Measurements from ENCODE around the gene CA10.

The CA10 gene

GRCh38 chr17:51630101-51630671, 528.3 kb downstream of the CA10 start:
- no peak for DNase-seq

- DNase-seq = no peak
Measured at GRCh38 chr17:51629232-51629631, 529.3 kb downstream of the CA10 start.

- DNase-seq = no peak
Measured at GRCh38 chr17:51627779-51628178, 530.7 kb downstream of the CA10 start.

GRCh38 chr17:51618476-51618875, 540.0 kb downstream of the CA10 start:
- no peak for DNase-seq

DNA sequence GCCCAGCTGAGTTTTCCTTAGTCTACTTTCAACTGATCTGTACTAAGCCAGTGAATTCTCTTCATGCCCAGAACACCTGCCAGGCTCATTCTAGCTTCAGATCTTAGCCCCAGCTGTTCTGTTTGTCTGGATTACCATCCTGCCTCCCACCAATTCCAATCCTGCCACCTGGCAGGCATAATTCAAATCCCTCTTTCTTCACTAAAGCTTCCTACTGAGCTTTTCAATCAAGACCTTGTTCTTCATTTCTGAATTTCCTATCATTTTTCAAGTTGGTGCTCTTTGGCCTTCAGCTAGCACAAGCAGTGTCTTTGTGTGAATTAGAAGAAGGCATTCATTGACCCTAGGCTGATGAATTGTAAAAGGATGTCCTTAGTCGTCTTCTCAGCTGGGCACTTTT, 540.5 kb downstream of the CA10 start:
- DNase-seq = no peak

DNA sequence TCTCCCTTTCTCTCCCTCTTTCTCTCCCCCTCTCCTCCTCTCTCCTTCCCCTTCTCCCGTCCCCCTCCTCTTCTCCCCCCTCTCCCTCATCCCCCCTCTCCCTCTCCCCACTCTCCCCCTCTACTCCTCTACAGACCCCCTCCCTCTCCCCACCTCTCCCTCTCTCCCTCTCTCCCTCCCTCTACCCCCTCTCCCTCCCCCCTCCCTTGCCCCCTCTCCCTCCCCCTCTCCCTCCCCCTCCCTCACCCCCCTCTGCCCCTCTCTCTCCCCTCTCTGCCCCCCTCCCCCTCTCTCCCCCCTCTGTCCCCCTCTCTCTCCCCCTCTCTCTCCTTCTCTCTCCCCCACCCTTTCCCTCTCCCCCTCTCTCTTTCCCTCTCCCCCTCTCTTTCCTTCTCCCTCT, 545.3 kb downstream of the CA10 start:
- DNase-seq = no peak

DNA sequence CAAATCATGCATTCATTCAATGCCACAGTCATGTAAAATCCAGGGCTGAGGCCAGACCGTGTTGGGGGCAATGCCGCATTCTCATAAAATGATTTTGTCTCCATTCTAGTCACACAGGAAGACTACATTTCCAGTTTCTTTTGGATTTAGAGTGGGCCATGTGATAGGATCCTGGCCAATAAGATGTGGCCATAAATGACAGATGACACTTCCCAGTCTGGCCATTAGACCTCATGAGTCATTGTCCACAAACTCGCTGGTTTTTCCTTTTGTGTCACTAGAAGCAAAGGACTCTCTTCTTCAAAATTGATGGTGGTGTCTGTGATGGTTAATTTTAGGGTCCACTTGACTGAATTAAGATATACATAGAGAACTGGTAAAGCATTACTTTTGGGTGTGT, 545.8 kb downstream of the CA10 start:
- no peak for DNase-seq

DNA sequence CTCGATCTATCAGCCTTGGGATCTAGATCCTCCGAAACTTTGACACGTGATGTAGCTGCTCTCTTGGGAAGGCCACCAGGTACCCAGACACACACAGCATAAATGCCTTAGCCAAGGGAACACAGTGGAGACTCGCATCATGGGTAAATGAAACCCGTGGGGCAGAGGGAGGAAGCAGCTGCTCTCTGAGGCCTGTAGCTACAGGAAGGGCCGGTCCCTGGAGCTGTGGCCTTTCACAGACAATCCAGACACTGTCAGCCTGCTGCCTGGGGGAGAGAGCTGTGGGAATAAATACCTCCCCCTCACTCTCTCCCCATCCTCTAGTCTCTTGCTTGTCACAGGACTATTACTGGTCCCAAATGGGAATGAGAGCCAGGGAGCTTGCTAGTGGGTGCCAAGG, 546.9 kb downstream of the CA10 start:
- DNase-seq = no peak

DNA sequence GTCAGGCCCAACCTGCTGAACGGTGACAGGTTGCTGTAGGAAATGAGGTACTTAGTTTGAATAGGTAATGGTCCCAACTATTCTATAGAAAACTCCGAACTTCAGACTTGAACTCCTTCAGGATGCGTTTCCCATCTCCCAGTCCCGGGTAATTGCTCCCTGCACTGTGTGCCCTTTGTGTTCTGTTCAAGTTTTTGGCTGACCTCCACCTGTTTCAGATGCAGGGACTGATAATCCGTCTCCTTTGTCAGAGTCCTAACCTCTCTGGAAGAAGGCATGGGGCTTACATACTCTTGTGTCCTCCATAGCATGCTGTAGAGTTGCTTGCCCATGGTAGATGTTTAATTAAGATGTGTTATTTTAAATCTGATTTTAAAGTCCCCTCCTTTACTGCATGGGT, 547.7 kb downstream of the CA10 start:
- DNase-seq = no peak

- DNase-seq = no peak
Measured at GRCh38 chr17:51610155-51610554, 548.4 kb downstream of the CA10 start.

DNA sequence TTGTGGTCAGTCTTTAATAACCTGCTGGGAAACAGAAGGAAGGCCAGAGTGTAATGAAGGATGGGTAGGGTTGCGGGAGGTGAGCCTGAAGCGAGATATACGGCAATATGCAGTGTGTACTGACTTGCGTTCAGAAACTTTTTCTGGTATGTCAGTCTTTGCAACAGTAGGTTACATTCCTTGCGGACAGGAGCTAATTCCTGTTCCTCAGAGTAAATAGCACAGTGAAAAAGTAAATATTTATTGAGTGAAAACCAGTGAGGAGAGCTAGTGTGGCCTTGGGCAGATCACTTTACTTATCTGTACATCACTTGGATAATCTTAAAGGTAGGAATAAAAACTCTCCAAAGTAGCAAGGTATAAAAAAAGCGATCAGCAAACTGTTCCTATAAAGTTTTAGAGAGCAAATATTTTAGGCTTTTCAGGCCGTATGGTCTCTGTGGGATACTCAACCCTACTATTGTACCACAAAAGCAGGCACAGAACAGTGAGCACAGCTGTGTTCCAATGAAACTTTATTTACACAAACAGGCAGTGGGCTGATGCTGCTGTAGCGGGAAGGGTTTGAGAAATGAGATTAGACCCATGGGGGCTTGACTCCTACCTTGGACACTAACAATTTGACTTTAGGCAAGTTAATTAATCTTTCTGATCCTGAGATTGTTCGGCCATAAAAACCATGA, 550.1 kb downstream of the CA10 start:
- no peak for DNase-seq

GRCh38 chr17:51607512-51607911, 551.0 kb downstream of the CA10 start:
- no peak for DNase-seq

- DNase-seq = no peak
Measured at GRCh38 chr17:51604299-51605020, 554.1 kb downstream of the CA10 start.

DNA sequence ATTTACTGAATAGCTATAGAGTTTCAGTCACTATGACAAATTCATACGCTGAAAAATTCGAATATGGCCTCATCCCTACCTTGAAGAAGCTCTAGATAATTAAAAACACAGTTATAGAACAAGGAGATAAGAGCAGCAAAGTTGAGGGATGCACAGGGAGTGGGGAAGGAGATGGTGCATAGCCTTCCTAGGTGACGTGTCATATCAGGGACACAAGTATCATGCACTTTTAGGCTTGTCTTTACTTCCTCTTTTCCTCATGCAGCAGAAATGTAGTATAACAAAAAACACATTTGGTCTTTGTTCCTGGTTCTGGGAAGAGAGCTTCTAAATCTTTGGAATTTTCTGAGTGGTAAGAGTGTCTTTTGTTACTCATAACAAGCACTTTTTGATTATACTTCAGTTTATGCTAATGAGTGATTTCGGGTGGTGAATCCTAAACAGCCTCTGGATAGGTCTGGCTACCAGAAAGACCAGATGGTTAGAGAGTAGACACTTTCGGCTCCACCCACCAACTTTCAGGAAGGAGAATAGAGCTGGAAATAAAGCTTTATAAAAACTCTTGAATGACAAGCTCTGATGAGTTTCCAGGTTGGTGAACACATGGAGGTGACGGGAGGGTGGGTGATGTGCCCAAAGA, 556.8 kb downstream of the CA10 start:
- DNase-seq = no peak

- no peak for DNase-seq
Measured at GRCh38 chr17:51598824-51599223, 559.7 kb downstream of the CA10 start.

- no peak for DNase-seq
Measured at GRCh38 chr17:51597345-51597744, 561.2 kb downstream of the CA10 start.

DNA sequence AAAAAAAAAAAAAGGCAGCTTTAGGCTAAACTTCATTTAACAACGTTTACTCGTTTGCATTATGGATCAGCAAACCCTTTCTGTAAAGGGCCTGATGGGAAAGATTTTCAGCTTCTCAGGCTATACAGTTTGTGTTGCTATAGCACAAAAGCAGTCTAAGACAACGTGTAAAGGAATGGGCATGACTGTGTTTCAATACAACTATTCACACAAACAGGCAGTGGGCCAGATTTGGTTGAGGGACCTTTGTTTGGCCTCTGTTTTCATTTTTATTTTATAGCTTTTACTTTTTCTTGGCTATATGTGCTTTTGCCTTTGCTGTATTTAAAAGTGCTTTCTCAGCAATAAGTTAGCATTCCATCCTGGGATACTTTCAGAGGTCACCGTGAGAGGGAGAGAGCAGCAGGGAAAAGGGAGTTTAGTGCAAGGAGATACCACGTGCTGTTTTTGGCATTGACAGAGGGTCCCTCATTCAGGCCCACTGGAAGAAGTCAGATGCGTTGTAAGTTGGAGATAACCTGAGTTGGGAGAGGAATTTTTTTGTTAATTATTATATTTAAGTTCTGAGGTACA, 562.6 kb downstream of the CA10 start:
- no peak for DNase-seq

- no peak for DNase-seq
Measured at GRCh38 chr17:51590071-51590656, 568.4 kb downstream of the CA10 start.

DNA sequence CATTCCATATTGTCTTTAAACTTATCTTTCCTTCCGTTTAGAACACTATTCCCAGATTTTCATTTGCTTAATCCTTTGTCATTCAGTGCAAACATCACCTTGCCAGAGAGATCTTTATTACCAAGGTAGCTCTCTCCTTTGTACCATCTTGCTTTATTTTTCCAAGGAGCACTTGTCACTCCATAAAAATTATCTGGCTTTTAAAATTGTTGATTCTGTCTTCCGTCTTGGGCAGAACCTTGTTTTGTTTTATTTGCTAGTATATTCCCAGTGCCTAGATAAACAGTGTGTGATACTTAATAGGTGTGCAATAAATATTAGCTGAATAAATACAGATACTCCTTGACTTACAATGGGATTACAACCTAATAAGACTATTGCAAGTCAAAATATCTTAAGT, 570.5 kb downstream of the CA10 start:
- no peak for DNase-seq

- no peak for DNase-seq
Measured at GRCh38 chr17:51587516-51587915, 571.0 kb downstream of the CA10 start.

- DNase-seq = no peak
Measured at GRCh38 chr17:51585514-51586104, 572.9 kb downstream of the CA10 start.

DNA sequence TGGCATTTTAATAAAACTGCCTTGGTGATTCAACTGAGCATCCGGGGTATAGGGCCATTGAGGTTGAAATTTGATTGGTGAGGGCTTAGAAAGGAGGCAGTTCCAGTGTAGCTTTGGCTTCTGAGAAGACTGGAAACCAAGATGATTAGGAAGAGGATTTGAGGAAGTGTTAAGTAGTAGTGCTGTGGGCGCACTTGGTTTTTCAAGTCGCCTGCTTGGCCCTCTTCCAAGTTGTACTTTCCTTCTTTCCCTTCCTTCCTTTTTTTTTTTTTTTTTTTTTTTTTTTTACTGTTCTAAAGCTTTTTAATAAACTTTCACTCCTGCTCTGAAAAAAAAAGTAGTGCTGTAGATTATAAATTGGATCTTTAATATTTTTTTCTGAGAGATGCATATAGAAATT, 577.6 kb downstream of the CA10 start:
- no peak for DNase-seq

All from HCEC 1CT (cell line).